BE2C (cell line): ENCODE results near the gene PIP5K1A.

Experiments
- DNase-seq: peaks from one replicate; pipeline ENCODE4 v3.0.0-alpha.2; 2020
- H3K27me3 ChIP-seq: fragments of 250-450 bp; sonication (Bioruptor Pico); 2 replicates; pipeline ENCODE4 v1.5.1; 2020; ENCODE audit warnings: mild to moderate bottlenecking
- H3K36me3 ChIP-seq: fragments of 250-450 bp; sonication (Bioruptor Pico); 2 replicates; pipeline ENCODE4 v1.5.1; 2020; ENCODE audit warnings: mild to moderate bottlenecking
- H3K4me1 ChIP-seq: fragments of 250-450 bp; sonication (Bioruptor Pico); 2 replicates; pipeline ENCODE4 v1.5.1; 2020
- H3K4me3 ChIP-seq: 2 replicates; pipeline ENCODE4 v1.5.1; 2011; ENCODE audit warnings: low read depth, low read length
- H3K9me3 ChIP-seq: fragments of 250-450 bp; sonication (Bioruptor Pico); 2 replicates; pipeline ENCODE4 v1.5.1; 2020
- CTCF ChIP-seq: IDR thresholded peaks from 2 replicates; pipeline ENCODE4 v1.5.1; 2012; ENCODE audit warnings: mild to moderate bottlenecking, low read depth, low read length

Gene PIP5K1A

GRCh38 chr1:151288502-151288901, 90.2 kb downstream of the PIP5K1A start:
- Histone ChIP-seq H3K4me1 (no peaks in the 10 kb centered on the region), H3K36me3 (peaks cover 47% of the 10 kb centered on the region), H3K27me3 (no peaks in the 10 kb centered on the region), H3K9me3 (no peaks in the 10 kb centered on the region), H3K4me3 (no peak overlapping the region)
- no peak for TF ChIP-seq CTCF
- no peak for DNase-seq

- no peaks in the 10 kb centered on the region for H3K27me3 ChIP-seq
- H3K9me3 ChIP-seq, result no peaks in the 10 kb centered on the region
- peaks cover 55% of the 10 kb centered on the region for H3K36me3 ChIP-seq
- no peak for TF ChIP-seq CTCF
- H3K4me1 ChIP-seq, result no peaks in the 10 kb centered on the region
- DNase-seq, result no peak
- H3K4me3 ChIP-seq, result no peak overlapping the region
These were observed 91.0 kb downstream of the PIP5K1A start for GRCh38 chr1:151289080-151289935.

- no peak for TF ChIP-seq CTCF
- no peaks in the 10 kb centered on the region for H3K27me3 ChIP-seq
- H3K4me1 ChIP-seq, result no peaks in the 10 kb centered on the region
- no peak overlapping the region for H3K4me3 ChIP-seq
- no peaks in the 10 kb centered on the region for H3K9me3 ChIP-seq
- no peak for DNase-seq
- H3K36me3 ChIP-seq, result peaks cover 59% of the 10 kb centered on the region
These were observed 91.8 kb downstream of the PIP5K1A start for GRCh38 chr1:151289991-151290708.

- Histone ChIP-seq H3K4me1 (no peaks in the 10 kb centered on the region), H3K36me3 (peaks cover 60% of the 10 kb centered on the region), H3K4me3 (no peak overlapping the region), H3K27me3 (no peaks in the 10 kb centered on the region), H3K9me3 (no peaks in the 10 kb centered on the region)
- DNase-seq, result no peak
- TF ChIP-seq CTCF, result no peak
These were observed 92.5 kb downstream of the PIP5K1A start for GRCh38 chr1:151290709-151291303.

GRCh38 chr1:151292207-151293030, 94.1 kb downstream of the PIP5K1A start:
- H3K4me3 ChIP-seq, result no peak overlapping the region
- no peak for TF ChIP-seq CTCF
- no peaks in the 10 kb centered on the region for H3K9me3 ChIP-seq
- H3K27me3 ChIP-seq, result no peaks in the 10 kb centered on the region
- H3K36me3 ChIP-seq, result peaks cover 60% of the 10 kb centered on the region
- no peaks in the 10 kb centered on the region for H3K4me1 ChIP-seq
- DNase-seq, result no peak
